Measurements from ENCODE around the gene COX15.
A peak's percentile ranks its signal among the peaks of the same experiment; 100 is the strongest.
"Not testable (repeated sequence)": the region's sequence is repeated elsewhere in the genome, so short reads cannot be mapped to it uniquely, and the experiment has no call there.

Gene COX15

DNA sequence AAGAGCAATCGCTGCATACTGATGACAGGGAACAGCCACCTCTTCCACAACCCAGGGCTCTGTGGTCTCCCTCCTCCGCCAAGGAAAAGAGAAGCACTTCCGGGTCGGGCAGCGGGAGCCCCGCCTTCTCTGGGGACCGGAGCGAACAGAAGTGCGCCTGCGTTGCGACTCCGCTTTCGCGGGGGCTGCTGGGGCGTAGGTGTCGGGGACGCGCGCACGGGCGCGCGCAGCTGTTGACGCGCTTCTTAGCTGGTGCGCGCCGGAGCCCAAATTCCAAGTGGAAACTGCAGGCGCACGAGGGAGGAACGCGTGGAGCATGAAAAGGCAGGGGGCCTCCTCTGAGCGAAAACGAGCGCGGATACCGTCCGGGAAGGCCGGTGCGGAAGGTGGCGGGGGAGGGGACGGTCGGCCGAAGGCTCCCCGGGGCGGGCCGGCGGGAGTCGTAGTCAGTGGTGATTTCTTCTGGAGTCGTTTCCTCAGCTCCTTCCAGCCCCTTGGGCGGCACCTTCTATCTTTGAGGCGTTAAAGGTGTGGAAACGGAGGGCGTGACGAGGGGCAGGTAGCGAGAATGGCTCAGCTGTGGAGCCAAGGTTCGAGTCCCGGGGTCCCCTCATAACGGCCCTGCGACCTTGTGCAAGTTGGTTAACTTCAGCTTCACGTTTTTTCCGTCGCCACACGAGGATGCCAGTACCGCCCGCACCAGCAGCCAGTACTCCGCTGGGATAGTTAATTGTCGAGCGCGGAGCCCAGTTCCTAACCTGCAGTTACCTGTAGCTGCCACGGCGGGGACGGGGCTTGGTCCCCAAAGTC lies at the start of gene COX15, which contains the start of gene CUTC:
Gene COX15, minus strand, starts transcription at position 95 of the 810 bp plus-strand sequence. Its CDS starts 78 bp downstream, at position 17.
Gene CUTC, plus strand, starts transcription at position 202 of the 810 bp plus-strand sequence. Its CDS starts 115 bp downstream, at position 317.
- DNase-seq (ENCODE audit: low spot score): peak; percentile 95

DNA sequence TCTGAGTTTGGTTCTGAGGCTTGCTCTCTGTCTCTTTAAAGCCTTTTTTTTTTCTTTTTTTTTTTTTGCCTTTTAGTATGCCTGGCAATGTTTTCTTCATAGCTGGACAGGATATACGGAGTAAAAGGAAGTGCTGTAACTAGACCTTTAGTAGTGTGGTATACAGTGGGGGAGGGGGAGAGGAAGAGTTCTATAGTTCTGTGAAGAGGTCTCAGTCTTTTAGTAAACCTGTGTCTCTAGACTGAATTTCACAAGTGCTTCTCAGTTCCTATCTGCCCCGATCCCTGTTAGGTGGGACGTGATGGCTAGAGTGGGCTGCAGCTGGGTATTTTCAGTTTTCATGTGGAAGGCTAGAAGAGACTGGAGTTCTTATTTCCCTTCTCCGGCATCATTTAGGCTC lies 47.4 kb upstream of the COX15 start:
- no peak for DNase-seq (ENCODE audit: low spot score)

DNA sequence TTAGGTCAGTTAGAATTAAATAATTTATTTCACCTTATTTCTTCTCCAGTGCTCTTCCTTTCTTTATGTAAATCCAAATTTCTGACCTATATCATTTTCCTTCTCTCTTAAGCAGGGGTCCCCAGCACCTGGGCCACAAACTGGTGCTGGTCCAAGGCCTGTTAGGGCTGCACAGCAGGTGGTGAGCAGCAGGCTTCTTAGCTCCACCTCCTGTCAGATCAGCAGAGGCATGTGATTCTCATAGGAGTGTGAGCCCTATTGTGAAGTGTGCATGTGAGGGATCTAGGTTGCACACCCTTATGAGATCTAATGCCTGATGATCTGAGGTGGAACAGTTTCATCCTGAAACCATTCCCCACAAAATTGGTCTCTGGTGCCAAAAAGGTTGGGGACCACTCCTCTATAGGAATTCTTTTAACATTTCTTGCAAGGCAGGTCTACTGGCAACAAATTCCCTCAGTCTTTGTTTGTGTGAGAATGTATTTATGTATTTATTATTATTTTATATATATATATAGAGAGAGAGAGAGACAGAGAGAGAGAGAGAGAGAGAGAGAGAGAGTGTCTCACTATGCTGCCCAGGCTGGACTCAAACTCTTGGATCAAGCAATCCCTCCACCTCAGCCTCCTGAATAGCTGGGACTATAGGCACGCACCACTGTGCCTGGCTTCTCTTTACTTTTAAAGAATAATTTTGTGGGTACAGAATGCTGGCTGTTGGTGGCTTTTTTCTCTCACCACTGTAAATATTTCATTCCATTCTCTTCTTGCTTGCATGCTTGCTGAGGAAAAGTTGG lies 46.2 kb upstream of the COX15 start:
- no peak for DNase-seq (ENCODE audit: low spot score)

DNA sequence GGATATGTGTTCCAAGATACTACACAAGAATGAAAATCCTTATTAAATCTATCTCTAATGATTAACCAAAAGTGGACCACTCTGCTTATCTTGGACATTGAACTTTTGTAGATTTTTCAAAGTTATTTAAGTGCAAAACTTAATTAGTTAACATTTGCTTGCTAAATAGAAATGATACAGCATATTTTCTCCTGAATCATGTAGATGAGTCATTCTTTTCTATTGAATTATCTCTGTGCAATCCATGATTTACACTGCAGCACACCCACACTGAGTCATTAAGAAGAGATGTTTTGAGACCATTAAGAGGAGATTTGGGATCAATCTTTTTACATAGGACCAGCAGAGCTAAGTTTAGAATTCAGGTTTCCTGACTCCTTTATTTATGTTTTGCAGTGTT lies 43.9 kb upstream of the COX15 start:
- DNase-seq (ENCODE audit: low spot score): no peak

GRCh38 chr10:99770408-99771045 lies 38.6 kb upstream of the COX15 start:
- no peak for DNase-seq (ENCODE audit: low spot score)

DNA sequence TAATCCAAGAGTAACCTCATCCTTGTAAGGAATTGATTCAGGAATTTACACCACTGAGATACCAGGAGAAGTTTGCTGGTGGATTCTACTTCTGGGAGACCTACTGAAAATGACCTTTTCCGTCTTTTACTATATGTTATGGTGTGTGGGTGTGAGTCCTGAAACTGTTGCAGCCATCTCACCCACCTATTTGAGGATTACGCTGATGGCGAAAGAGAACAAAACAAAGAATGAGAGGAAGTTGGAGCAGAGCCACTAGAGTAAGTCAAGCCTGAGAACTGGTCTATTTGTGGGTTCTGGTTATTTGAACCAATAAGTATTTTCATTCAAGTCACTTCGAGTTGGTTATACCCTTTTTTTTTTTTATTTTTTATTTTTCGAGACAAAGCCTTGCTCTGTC lies 37.8 kb upstream of the COX15 start:
- DNase-seq (ENCODE audit: low spot score): no peak

- no peak for DNase-seq (ENCODE audit: low spot score)
Observed at GRCh38 chr10:99768556-99768955, 36.6 kb upstream of the COX15 start.

DNA sequence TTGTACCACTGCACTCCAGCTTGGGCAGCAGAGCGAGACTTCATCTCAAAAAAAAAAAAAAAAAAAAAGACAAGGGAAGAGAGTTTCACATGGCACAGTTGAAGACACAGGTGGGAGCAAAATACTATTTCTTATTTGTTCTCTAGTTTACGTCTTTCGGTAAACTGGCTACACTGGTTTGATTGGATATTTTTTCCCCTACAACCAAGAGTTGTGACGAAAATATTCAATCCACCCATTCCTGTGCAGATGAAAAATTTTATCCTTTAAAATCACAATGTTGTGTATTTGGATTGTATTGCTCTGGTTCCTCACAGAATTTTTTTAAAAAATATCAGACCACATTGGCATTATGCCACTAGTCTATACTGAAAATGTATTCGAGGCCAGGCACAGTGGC lies 36.0 kb upstream of the COX15 start:
- DNase-seq (ENCODE audit: low spot score): no peak

DNA sequence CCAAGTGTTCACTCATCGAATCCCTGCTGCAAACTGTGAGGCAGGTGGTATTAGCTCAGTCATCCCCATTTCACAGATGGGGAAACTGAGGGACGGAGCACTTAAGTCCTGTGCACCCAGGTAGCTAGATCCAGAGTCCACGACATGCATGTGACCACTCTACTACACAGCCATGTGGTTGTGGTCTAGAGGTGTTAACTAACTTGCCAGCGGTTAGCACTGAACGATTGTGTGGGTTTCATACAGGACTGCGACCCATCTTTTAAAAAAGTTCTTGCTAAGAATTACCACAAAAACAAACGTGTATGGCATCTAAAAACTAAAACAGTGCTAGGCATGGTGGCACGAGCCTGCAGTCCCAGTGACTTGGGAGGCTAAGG lies 34.4 kb upstream of the COX15 start:
- DNase-seq (ENCODE audit: low spot score): no peak

GRCh38 chr10:99765672-99766301 lies 33.9 kb upstream of the COX15 start:
- no peak for DNase-seq (ENCODE audit: low spot score)

DNA sequence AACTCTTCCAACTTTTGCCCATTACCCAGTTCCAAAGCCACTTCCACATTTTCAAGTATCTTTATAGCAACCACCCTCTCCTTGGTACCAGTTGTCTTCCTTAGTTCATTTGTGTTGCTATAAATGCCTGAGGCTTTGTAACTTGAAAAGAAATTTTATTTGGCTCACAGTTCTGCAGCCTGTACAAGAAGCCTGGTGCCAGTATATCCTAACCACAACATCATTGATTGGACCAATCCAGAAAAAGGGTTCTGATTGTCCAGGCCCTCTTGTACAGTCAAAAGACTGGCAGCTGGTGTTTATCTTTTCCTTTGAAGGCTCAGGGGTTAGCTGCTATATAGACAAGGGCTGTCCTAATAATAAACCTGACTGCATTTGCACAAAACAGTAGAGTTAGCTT lies 29.4 kb upstream of the COX15 start:
- no peak for DNase-seq (ENCODE audit: low spot score)

DNA sequence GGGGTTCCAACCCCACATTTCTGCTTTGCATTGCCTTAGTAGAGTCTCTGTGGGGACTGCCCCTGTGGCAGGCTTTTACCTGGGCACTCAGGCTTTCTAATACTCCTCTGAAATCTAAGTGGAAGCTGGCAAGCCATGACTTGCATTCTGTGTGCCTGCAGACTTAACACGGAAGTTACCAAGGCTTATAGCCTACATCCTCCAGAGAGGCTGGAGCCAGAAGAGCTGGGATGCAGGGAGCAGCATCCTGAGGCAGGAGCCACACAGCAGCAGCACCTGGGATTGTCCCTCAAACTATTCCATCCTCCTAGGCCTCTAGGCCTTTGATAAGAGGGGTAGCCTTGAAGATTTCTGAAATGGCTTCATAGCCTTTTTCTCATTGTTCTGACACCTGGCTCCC lies 28.4 kb upstream of the COX15 start:
- DNase-seq (ENCODE audit: low spot score): no peak

DNA sequence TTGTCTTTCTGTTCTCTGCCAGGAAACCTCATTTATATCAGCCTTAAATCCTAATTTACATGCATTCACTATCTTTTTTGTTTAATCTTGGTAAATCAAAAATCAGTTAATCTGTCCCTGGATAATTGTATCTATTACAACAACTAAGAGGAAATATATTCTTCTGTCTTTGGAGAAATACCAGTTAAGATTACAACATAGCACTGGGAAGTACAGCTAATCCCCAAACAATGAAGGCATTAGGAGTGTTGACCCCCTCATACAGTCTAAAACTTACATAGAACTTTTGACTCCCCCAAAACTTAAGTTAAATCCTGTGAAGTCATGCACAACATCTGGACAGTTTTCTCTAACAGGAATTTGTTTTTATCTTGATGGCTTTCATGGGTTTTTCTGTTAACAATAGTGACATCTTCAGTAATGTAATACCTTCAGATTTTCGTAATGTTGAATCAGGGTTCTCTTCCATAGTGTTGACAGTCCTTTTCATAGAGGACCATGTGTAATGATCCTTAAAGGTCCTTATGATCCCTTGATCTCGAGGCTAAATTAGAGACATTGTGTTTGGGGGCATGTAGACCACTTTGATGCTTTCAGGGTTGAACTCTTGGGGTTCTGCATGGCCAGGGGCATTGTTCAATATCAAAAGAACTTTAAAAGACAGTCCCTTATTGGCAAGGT lies 26.4 kb upstream of the COX15 start:
- no peak for DNase-seq (ENCODE audit: low spot score)

- DNase-seq (ENCODE audit: low spot score): no peak
Observed at GRCh38 chr10:99756159-99756558, 24.2 kb upstream of the COX15 start.

GRCh38 chr10:99754670-99755069 lies 22.7 kb upstream of the COX15 start:
- DNase-seq (ENCODE audit: low spot score): no peak

- no peak for DNase-seq (ENCODE audit: low spot score)
Observed at GRCh38 chr10:99750641-99751040, 18.7 kb upstream of the COX15 start.

- DNase-seq (ENCODE audit: low spot score): no peak
Observed at GRCh38 chr10:99748823-99749451, 17.0 kb upstream of the COX15 start.

DNA sequence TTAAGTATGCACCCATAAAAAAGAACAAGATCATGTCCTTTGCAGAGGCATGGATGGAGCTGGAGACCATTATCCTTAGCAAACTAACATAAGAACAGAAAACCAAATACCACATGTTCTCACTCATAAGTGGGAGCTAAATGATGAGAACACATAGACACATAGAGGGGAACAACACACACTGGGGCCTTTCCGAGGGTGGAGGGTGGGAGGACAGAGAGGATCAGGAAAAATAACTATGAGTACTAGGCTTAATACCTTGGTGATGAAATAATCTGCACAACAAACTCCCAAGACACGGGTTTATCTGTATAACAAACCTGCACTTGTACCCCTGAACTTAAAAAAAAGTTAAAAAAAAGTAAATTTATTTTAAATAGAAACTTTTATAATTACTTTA lies 14.2 kb upstream of the COX15 start:
- DNase-seq (ENCODE audit: low spot score): not testable (repeated sequence)

DNA sequence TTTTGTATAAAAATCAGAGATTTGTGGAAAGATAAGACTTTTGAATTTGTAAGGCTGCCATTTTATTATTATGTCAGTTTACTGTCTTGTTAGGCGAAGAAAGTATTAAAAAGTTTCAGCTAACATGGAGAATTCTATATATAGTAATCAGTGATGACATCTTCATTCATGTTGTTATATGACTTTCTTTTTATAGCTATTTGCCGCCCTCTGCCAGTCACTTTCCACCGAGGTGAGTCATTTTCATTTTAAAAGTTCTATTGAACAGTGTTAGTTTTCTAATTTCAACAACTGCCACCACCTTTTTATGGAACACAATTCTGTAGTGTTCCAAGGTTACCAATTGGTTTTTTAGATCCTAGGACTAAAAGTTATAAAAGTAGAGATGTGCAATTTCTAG lies 11.9 kb upstream of the COX15 start:
- DNase-seq (ENCODE audit: low spot score): no peak

DNA sequence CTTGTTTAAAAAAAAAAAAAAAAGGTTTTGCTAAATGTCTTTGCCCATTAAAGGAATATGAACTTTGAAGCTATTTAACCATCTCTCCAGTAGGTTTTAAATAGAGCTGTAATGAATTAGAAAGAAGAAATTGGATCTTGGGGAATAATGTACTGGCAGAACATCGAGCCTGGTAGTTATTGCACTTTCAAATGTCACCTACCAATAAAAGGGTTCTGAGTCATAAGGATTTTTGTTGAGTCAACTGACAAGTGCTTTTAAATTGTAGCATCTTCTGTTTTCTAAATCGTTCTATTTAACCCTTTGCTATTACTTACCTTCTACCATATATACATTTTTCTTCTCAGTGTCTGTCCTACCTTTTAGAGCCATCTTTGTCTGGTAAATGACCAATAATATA lies 10.8 kb upstream of the COX15 start:
- DNase-seq (ENCODE audit: low spot score): no peak

GRCh38 chr10:99742254-99742653 lies 10.3 kb upstream of the COX15 start:
- no peak for DNase-seq (ENCODE audit: low spot score)

All from CD4-positive, alpha-beta T cell treated with Interleukin-15 for 4 hours (primary cell).